IMR-90 (cell line): ENCODE measurements around the gene NUMA1. TPM values are rescaled to one million over a fixed set of nuclear protein-coding genes. Genes with fewer than 3 reads are reported as not detected.

ENCODE experiments used
- ATAC-seq: fragments of 200-7000 bp; cut with Tn5 transposase; 2 replicates; pipeline ENCODE4 v1.9.1; 2020; ENCODE audit warnings: low read depth, mild to moderate bottlenecking, moderate library complexity
- BruUV-seq: library from RNA; stranded (reverse); fragments of 400-500 nt; replicated peaks from 2 replicates; lab custom pipeline; 2021; lab: Mats Ljungman, UMichigan
- CTCF ChIA-PET: fragments of 300-600 bp; formaldehyde crosslinking; extraction: SDS; loops from one replicate; lab custom pipeline; 2021; ENCODE audit warnings: antibody characterized with exemption; lab: Yijun Ruan, JAX
- POLR2A ChIA-PET: fragments of 300-600 bp; sonication (Branson Sonifier 250); formaldehyde crosslinking; loops from one replicate; lab custom pipeline; 2022; ENCODE audit warnings: antibody characterized with exemption; ENCODE audit not compliant: unreplicated experiment; lab: Charles Lee
- DNase-seq: peaks from one replicate; pipeline ENCODE4 v3.0.0; 2013
- H2AFZ ChIP-seq: replicated peaks from 2 replicates; pipeline ENCODE3; 2013; ENCODE audit warnings: low read length, mild to moderate bottlenecking; ENCODE audit not compliant: poor library complexity
- H2AK5ac ChIP-seq: 2 replicates; pipeline ENCODE4 v1.6.1; 2013; ENCODE audit warnings: low read depth, low read length, inconsistent platforms
- H2AK9ac ChIP-seq: replicated peaks from 2 replicates; pipeline ENCODE3; 2013; ENCODE audit warnings: mild to moderate bottlenecking, low read depth, low read length, moderate library complexity; ENCODE audit not compliant: poor library complexity
- H2BK120ac ChIP-seq: 2 replicates; pipeline ENCODE4 v1.6.1; 2013; ENCODE audit warnings: low read depth, low read length, inconsistent platforms
- H2BK15ac ChIP-seq: 3 replicates; pipeline ENCODE4 v1.6.1; 2013; ENCODE audit warnings: low read depth, low read length, inconsistent platforms
- H2BK20ac ChIP-seq: 2 replicates; pipeline ENCODE4 v1.6.1; 2013; ENCODE audit warnings: low read depth, mild to moderate bottlenecking, inconsistent platforms, low read length, moderate library complexity
- H2BK5ac ChIP-seq: 2 replicates; pipeline ENCODE4 v1.6.1; 2013; ENCODE audit warnings: mild to moderate bottlenecking, low read depth, low read length, inconsistent platforms; ENCODE audit not compliant: poor library complexity, severe bottlenecking
- H3K14ac ChIP-seq: replicated peaks from 2 replicates; pipeline ENCODE4 v1.6.1; 2013; ENCODE audit warnings: low read depth, low read length, inconsistent platforms
- H3K18ac ChIP-seq: 2 replicates; pipeline ENCODE4 v1.6.1; 2013; ENCODE audit warnings: low read depth, low read length, control low read depth
- H3K23ac ChIP-seq: 2 replicates; pipeline ENCODE4 v1.6.1; 2013; ENCODE audit warnings: low read depth, low read length, inconsistent platforms
- H3K27ac ChIP-seq: 2 replicates; pipeline ENCODE4 v1.5.1; 2013; ENCODE audit warnings: mild to moderate bottlenecking, control low read depth, low read length; ENCODE audit not compliant: insufficient read depth
- H3K27me3 ChIP-seq: 2 replicates; pipeline ENCODE4 v1.6.1; 2013; ENCODE audit warnings: low read length; ENCODE audit not compliant: control insufficient read depth, insufficient read depth
- H3K36me3 ChIP-seq: 2 replicates; pipeline ENCODE4 v1.6.1; 2013; ENCODE audit warnings: low read length, mixed read lengths; ENCODE audit not compliant: control insufficient read depth, insufficient read depth
- H3K4ac ChIP-seq: 2 replicates; pipeline ENCODE4 v1.6.1; 2013; ENCODE audit warnings: low read depth, low read length, inconsistent platforms
- H3K4me1 ChIP-seq: 2 replicates; pipeline ENCODE4 v1.6.1; 2013; ENCODE audit warnings: low read length, mixed read lengths; ENCODE audit not compliant: control insufficient read depth, insufficient read depth
- H3K4me2 ChIP-seq: 2 replicates; pipeline ENCODE4 v1.6.1; 2013; ENCODE audit warnings: low read depth, mild to moderate bottlenecking, control low read depth, low read length, moderate library complexity
- H3K4me3 ChIP-seq: 2 replicates; pipeline ENCODE4 v1.5.1; 2013; ENCODE audit warnings: low read depth, mild to moderate bottlenecking, control low read depth, low read length, moderate library complexity; ENCODE audit not compliant: insufficient read depth
- H3K56ac ChIP-seq: 2 replicates; pipeline ENCODE4 v1.6.1; 2013; ENCODE audit warnings: low read length, inconsistent platforms; ENCODE audit not compliant: insufficient read depth; ENCODE audit errors: extremely low read depth
- H3K79me1 ChIP-seq, 2 experiments: 2 replicates each; pipeline ENCODE4 v1.6.1; 2013; ENCODE audit warnings: low read length in 2 of 2, inconsistent platforms in 1 of 2, low read depth in 1 of 2
- H3K9ac ChIP-seq: 2 replicates; pipeline ENCODE4 v1.6.1; 2013; ENCODE audit warnings: low read depth, low read length, control low read depth
- H3K9me1 ChIP-seq: 2 replicates; pipeline ENCODE4 v1.6.1; 2013; ENCODE audit warnings: low read length, inconsistent platforms; ENCODE audit not compliant: insufficient read depth
- H3K9me3 ChIP-seq: 2 replicates; pipeline ENCODE4 v1.6.1; 2013; ENCODE audit warnings: low read length; ENCODE audit not compliant: control insufficient read depth, insufficient read depth
- H4K20me1 ChIP-seq: 2 replicates; pipeline ENCODE4 v1.6.1; 2013; ENCODE audit warnings: low read length, inconsistent platforms; ENCODE audit not compliant: insufficient read depth
- H4K5ac ChIP-seq: 2 replicates; pipeline ENCODE4 v1.6.1; 2013; ENCODE audit warnings: mild to moderate bottlenecking, low read depth, low read length, control low read depth
- H4K8ac ChIP-seq, 2 experiments: 2 replicates each; pipeline ENCODE4 v1.6.1; 2013; ENCODE audit warnings: low read depth in 2 of 2, low read length in 2 of 2, control low read depth in 1 of 2, inconsistent platforms in 1 of 2
- H4K91ac ChIP-seq: 2 replicates; pipeline ENCODE4 v1.6.1; 2013; ENCODE audit warnings: low read depth, low read length, inconsistent platforms; ENCODE audit not compliant: insufficient read depth
- BHLHE40 ChIP-seq: fragments of 150-350 bp; IDR thresholded peaks from 2 replicates; pipeline ENCODE4 v1.6.1; 2016; ENCODE audit warnings: mild to moderate bottlenecking, low read depth, low read length
- CEBPB ChIP-seq: IDR thresholded peaks from 2 replicates; pipeline ENCODE4 v1.6.1; 2012; ENCODE audit warnings: low read depth, low read length, improper control_type of control experiment
- CHD1 ChIP-seq: IDR thresholded peaks from 2 replicates; pipeline ENCODE4 v1.6.1; 2012; ENCODE audit warnings: low read depth, low read length, improper control_type of control experiment
- FOS ChIP-seq: fragments of 150-350 bp; IDR thresholded peaks from 2 replicates; pipeline ENCODE4 v1.6.1; 2016; ENCODE audit warnings: low read depth, low read length
- MAFK ChIP-seq: IDR thresholded peaks from 2 replicates; pipeline ENCODE4 v1.6.1; 2012; ENCODE audit warnings: low read depth, low read length, improper control_type of control experiment
- MAZ ChIP-seq: IDR thresholded peaks from 2 replicates; pipeline ENCODE4 v1.6.1; 2012; ENCODE audit warnings: low read depth, mild to moderate bottlenecking, low read length, improper control_type of control experiment, moderate library complexity, borderline replicate concordance
- MXI1 ChIP-seq: IDR thresholded peaks from 2 replicates; pipeline ENCODE4 v1.6.1; 2012; ENCODE audit warnings: low read depth, mild to moderate bottlenecking, low read length, moderate library complexity, borderline replicate concordance
- NFE2L2 ChIP-seq: fragments of 150-350 bp; IDR thresholded peaks from 2 replicates; pipeline ENCODE4 v1.6.1; 2016; ENCODE audit warnings: low read depth, mild to moderate bottlenecking, low read length
- POLR2A ChIP-seq: IDR thresholded peaks from 2 replicates; pipeline ENCODE4 v1.6.1; 2012; ENCODE audit warnings: mild to moderate bottlenecking, low read depth, low read length
- RAD21 ChIP-seq: IDR thresholded peaks from 2 replicates; pipeline ENCODE4 v1.6.1; 2012; ENCODE audit warnings: low read length, improper control_type of control experiment
- RCOR1 ChIP-seq: IDR thresholded peaks from 2 replicates; pipeline ENCODE4 v1.6.1; 2012; ENCODE audit warnings: mild to moderate bottlenecking, low read length, improper control_type of control experiment; ENCODE audit not compliant: insufficient replicate concordance
- RFX5 ChIP-seq: IDR thresholded peaks from 2 replicates; pipeline ENCODE4 v1.8.0; 2012; ENCODE audit warnings: low read depth, mild to moderate bottlenecking, low read length, moderate library complexity
- SMC3 ChIP-seq: fragments of 150-350 bp; IDR thresholded peaks from 2 replicates; pipeline ENCODE4 v1.6.1; 2016; ENCODE audit warnings: low read depth, mild to moderate bottlenecking, antibody characterized with exemption, low read length, moderate library complexity
- WGBS, 2 experiments: methylation state at CpG; one replicate each; pipeline versions ENCODE4 v1.1.5 to v1.1.7; 2013; ENCODE audit warnings: missing lambda C conversion rate in 2 of 2; ENCODE audit not compliant: insufficient read length in 1 of 2; ENCODE audit errors: extremely low coverage in 2 of 2; 5-methylcytosine and 5-hydroxymethylcytosine counted together
- dilution Hi-C: fragments of 300-500 bp; cut with HindIII; formaldehyde crosslinking; loops from one replicate; pipeline ENCODE4 v1.14.3; 2018; ENCODE audit warnings: low sequenced_read_pairs; ENCODE audit not compliant: unreplicated experiment
- in situ Hi-C: fragments of 300-500 bp; cut with MboI; formaldehyde crosslinking; loops from 3 replicates; pipeline ENCODE4 v1.14.3; 2019; ENCODE audit warnings: low sequenced_read_pairs, inconsistent platforms, mixed read lengths
- intact Hi-C: fragments of 100-400 bp; cut with micrococcal nuclease; formaldehyde crosslinking; loops from 2 replicates; pipeline ENCODE4 v1.10.0; 2022
- polyA plus RNA-seq, 3 experiments: library from polyadenylated mRNA; depleted of rRNA; stranded (reverse); fragments of >200 nt; gene quantifications; 2 replicates each; pipeline ENCODE4 v1.2.3, GENCODE V29; 2012; ENCODE audit warnings: low replicate concordance in 1 of 3
- total RNA-seq: library from RNA; depleted of rRNA; stranded (reverse); fragments of >200 nt; gene quantifications from 2 replicates; pipeline ENCODE4 v1.2.3, GENCODE V29; 2012
- TF ChIP-seq, protein P1 (sequence below): fragments of 150-350 bp; IDR thresholded peaks from 2 replicates; pipeline ENCODE4 v1.6.1; 2017; ENCODE audit warnings: mild to moderate bottlenecking, antibody characterized with exemption, low read length, low read depth
- TF ChIP-seq, protein P2 (sequence below): fragments of 150-350 bp; IDR thresholded peaks from 2 replicates; pipeline ENCODE4 v1.6.1; 2016; ENCODE audit warnings: low read depth, mild to moderate bottlenecking, low read length, moderate library complexity, borderline replicate concordance
- TF ChIP-seq, protein P3 (sequence below): conservative IDR thresholded peaks from 2 replicates; pipeline ENCODE4 v1.5.1; 2012; ENCODE audit warnings: mild to moderate bottlenecking, low read depth, low read length, improper control_type of control experiment

The NUMA1 gene
- total and polyA plus RNA-seq, 2 of the 4 experiments (the other 2 are of a cell fraction) = 61.7 to 97.0 TPM

- peak overlapping the region; percentile 89 for H3K9ac ChIP-seq
- peak overlapping the region; percentile 97 for H3K4ac ChIP-seq
- H3K56ac ChIP-seq = peak overlapping the region; percentile 90
- H3K4me1 ChIP-seq = peaks cover 10% of the 10 kb centered on the region
- no peaks in the 10 kb centered on the region; the same call in 1 of the 2 replicates for H4K20me1 ChIP-seq
- peak overlapping the region; percentile 91 for H4K91ac ChIP-seq
- POLR2A ChIA-PET = interaction anchor here (1.3 kb wide), 1 partner anchor 10 kb away, joined by 4 read pairs; the partner anchor contains the start of gene ANAPC15
- H3K14ac ChIP-seq = peak overlapping the region; percentile 81
- CTCF ChIA-PET = interaction anchor here (2.3 kb wide), 1 partner anchor 12 kb away, joined by 10 read pairs; no protein-coding TSS in a partner anchor
- H3K79me1 ChIP-seq = peaks cover 34 to 58% of the 10 kb centered on the region in 2 experiments
- H3K27ac ChIP-seq = peak overlapping the region; percentile 94
- peak overlapping the region; percentile 98 for H3K4me2 ChIP-seq
- peak overlapping the region; percentile 56 for H2BK120ac ChIP-seq
- peak overlapping the region; percentile 88 for H2AK9ac ChIP-seq
- TF ChIP-seq SMC3 (no peak), BHLHE40 (no peak), MAFK (no peak), RFX5 (no peak), RCOR1 (no peak), CEBPB (no peak), RAD21 (no peak), POLR2A (no peak), MXI1 (no peak), MAZ (no peak), NFE2L2 (no peak), FOS (no peak), CHD1 (no peak)
- TF ChIP-seq, protein P1, sequence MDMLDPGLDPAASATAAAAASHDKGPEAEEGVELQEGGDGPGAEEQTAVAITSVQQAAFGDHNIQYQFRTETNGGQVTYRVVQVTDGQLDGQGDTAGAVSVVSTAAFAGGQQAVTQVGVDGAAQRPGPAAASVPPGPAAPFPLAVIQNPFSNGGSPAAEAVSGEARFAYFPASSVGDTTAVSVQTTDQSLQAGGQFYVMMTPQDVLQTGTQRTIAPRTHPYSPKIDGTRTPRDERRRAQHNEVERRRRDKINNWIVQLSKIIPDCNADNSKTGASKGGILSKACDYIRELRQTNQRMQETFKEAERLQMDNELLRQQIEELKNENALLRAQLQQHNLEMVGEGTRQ = no peak
- TF ChIP-seq, protein P2, sequence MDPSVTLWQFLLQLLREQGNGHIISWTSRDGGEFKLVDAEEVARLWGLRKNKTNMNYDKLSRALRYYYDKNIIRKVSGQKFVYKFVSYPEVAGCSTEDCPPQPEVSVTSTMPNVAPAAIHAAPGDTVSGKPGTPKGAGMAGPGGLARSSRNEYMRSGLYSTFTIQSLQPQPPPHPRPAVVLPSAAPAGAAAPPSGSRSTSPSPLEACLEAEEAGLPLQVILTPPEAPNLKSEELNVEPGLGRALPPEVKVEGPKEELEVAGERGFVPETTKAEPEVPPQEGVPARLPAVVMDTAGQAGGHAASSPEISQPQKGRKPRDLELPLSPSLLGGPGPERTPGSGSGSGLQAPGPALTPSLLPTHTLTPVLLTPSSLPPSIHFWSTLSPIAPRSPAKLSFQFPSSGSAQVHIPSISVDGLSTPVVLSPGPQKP = no peak
- TF ChIP-seq, protein P3, sequence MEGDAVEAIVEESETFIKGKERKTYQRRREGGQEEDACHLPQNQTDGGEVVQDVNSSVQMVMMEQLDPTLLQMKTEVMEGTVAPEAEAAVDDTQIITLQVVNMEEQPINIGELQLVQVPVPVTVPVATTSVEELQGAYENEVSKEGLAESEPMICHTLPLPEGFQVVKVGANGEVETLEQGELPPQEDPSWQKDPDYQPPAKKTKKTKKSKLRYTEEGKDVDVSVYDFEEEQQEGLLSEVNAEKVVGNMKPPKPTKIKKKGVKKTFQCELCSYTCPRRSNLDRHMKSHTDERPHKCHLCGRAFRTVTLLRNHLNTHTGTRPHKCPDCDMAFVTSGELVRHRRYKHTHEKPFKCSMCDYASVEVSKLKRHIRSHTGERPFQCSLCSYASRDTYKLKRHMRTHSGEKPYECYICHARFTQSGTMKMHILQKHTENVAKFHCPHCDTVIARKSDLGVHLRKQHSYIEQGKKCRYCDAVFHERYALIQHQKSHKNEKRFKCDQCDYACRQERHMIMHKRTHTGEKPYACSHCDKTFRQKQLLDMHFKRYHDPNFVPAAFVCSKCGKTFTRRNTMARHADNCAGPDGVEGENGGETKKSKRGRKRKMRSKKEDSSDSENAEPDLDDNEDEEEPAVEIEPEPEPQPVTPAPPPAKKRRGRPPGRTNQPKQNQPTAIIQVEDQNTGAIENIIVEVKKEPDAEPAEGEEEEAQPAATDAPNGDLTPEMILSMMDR = no peak
- peak overlapping the region; percentile 68 for H2AK5ac ChIP-seq
- no TSS peak for BruUV-seq
- peaks cover 39% of the 10 kb centered on the region for H3K9me1 ChIP-seq
- peaks cover 26% of the 10 kb centered on the region for H3K36me3 ChIP-seq
- H3K4me3 ChIP-seq = peak overlapping the region; percentile 75
- peak overlapping the region; percentile 16; the same call in 2 of the 3 replicates for H2BK15ac ChIP-seq
- H3K9me3 ChIP-seq = no peaks in the 10 kb centered on the region
- H3K27me3 ChIP-seq = no peaks in the 10 kb centered on the region
- H3K18ac ChIP-seq = peak overlapping the region; percentile 53
- peak overlapping the region; percentile 90 for H2BK5ac ChIP-seq
- peak overlapping the region; percentile 86 to 89 for H4K8ac ChIP-seq
- no peak overlapping the region for H2BK20ac ChIP-seq
- no CpG with 5 or more reads among the region's 9 CpGs for WGBS, 2 experiments
- H2AFZ ChIP-seq = peak overlapping the region; percentile 92
- H4K5ac ChIP-seq = peak overlapping the region; percentile 76
- ATAC-seq (no peak), DNase-seq (no peak)
- dilution Hi-C loops (no loop called here), in situ Hi-C loops (no loop called here), intact Hi-C loops (loop anchor here (1.0 to 5.0 kb wide), 3 partner anchors 77 to 120 kb away; no protein-coding TSS in a partner anchor)
- H3K23ac ChIP-seq = peak overlapping the region; percentile 97
Measured at GRCh38 chr11:72102631-72102945, 22.2 kb upstream of the NUMA1 start.
